Measurements from ENCODE around the gene HP1BP3. TPM values are rescaled to one million over a fixed set of nuclear protein-coding genes. Genes with fewer than 3 reads are reported as not detected.

Gene HP1BP3
- total and polyA plus RNA-seq, 4 donors, result 34.8 to 115 (median 72.7) TPM

DNA sequence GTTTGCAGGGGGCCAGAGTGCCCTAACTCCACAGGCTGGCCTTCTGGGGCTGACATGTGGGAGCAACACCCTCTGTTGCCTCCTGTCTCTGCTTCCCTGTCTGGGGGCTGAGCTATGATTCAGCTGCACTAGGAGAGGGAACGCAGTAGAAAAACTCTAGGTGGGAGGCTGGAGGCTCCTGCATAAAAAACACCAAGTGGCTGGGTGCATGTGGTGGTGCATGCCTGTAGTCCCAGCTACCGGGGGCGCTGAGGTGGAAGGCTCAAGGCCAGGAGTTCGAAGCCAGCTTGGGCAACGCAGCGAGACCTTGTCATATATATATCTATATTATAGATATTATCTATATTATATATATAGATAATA lies 74.9 kb downstream of the HP1BP3 start:
- WGBS, result 90% methylated on average over 6 of the region's 6 CpGs
- Histone ChIP-seq H3K27me3 (ENCODE audit: control insufficient read depth in 4 of 4, insufficient read depth in 4 of 4, low read length in 3 of 4) (no peaks in the 10 kb centered on the region), H3K9me3 (ENCODE audit: control insufficient read depth in 4 of 4, low read length in 3 of 4) (no peaks in the 10 kb centered on the region), H3K4me1 (ENCODE audit: control insufficient read depth in 4 of 4, insufficient read depth in 4 of 4, low read length in 3 of 4) (peaks cover 0 to 3% (median under 1%) of the 10 kb centered on the region in 4 donors), H3K36me3 (ENCODE audit: control insufficient read depth in 4 of 4, insufficient read depth in 3 of 4, low read depth in 1 of 4, low read length in 3 of 4) (no peaks in the 10 kb centered on the region), H3K4me3 (ENCODE audit: low read depth in 1 of 3, low read length in 3 of 3) (no peak overlapping the region), H3K9ac (ENCODE audit: low read depth in 1 of 2, low read length in 2 of 2) (no peak overlapping the region), H3K27ac (ENCODE audit: low read depth in 1 of 2, low read length in 2 of 2) (no peak overlapping the region)
- no peak for TF ChIP-seq HNF4G (IDR thresholded peaks at IDR 0.05)
- TF ChIP-seq RAD21 (IDR thresholded peaks at IDR 0.05), result no peak
- TF ChIP-seq, protein P1, sequence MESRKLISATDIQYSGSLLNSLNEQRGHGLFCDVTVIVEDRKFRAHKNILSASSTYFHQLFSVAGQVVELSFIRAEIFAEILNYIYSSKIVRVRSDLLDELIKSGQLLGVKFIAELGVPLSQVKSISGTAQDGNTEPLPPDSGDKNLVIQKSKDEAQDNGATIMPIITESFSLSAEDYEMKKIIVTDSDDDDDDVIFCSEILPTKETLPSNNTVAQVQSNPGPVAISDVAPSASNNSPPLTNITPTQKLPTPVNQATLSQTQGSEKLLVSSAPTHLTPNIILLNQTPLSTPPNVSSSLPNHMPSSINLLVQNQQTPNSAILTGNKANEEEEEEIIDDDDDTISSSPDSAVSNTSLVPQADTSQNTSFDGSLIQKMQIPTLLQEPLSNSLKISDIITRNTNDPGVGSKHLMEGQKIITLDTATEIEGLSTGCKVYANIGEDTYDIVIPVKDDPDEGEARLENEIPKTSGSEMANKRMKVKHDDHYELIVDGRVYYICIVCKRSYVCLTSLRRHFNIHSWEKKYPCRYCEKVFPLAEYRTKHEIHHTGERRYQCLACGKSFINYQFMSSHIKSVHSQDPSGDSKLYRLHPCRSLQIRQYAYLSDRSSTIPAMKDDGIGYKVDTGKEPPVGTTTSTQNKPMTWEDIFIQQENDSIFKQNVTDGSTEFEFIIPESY (IDR thresholded peaks at IDR 0.05), result no peak
- TF ChIP-seq HNF4A (conservative IDR thresholded peaks at IDR 0.05), result no peak
- TF ChIP-seq, protein P2, sequence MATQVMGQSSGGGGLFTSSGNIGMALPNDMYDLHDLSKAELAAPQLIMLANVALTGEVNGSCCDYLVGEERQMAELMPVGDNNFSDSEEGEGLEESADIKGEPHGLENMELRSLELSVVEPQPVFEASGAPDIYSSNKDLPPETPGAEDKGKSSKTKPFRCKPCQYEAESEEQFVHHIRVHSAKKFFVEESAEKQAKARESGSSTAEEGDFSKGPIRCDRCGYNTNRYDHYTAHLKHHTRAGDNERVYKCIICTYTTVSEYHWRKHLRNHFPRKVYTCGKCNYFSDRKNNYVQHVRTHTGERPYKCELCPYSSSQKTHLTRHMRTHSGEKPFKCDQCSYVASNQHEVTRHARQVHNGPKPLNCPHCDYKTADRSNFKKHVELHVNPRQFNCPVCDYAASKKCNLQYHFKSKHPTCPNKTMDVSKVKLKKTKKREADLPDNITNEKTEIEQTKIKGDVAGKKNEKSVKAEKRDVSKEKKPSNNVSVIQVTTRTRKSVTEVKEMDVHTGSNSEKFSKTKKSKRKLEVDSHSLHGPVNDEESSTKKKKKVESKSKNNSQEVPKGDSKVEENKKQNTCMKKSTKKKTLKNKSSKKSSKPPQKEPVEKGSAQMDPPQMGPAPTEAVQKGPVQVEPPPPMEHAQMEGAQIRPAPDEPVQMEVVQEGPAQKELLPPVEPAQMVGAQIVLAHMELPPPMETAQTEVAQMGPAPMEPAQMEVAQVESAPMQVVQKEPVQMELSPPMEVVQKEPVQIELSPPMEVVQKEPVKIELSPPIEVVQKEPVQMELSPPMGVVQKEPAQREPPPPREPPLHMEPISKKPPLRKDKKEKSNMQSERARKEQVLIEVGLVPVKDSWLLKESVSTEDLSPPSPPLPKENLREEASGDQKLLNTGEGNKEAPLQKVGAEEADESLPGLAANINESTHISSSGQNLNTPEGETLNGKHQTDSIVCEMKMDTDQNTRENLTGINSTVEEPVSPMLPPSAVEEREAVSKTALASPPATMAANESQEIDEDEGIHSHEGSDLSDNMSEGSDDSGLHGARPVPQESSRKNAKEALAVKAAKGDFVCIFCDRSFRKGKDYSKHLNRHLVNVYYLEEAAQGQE (IDR thresholded peaks at IDR 0.05), result no peak
- TF ChIP-seq, protein P3, sequence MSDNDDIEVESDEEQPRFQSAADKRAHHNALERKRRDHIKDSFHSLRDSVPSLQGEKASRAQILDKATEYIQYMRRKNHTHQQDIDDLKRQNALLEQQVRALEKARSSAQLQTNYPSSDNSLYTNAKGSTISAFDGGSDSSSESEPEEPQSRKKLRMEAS (IDR thresholded peaks at IDR 0.05), result no peak
- no peak for DNase-seq (ENCODE audit: low spot score)

DNA sequence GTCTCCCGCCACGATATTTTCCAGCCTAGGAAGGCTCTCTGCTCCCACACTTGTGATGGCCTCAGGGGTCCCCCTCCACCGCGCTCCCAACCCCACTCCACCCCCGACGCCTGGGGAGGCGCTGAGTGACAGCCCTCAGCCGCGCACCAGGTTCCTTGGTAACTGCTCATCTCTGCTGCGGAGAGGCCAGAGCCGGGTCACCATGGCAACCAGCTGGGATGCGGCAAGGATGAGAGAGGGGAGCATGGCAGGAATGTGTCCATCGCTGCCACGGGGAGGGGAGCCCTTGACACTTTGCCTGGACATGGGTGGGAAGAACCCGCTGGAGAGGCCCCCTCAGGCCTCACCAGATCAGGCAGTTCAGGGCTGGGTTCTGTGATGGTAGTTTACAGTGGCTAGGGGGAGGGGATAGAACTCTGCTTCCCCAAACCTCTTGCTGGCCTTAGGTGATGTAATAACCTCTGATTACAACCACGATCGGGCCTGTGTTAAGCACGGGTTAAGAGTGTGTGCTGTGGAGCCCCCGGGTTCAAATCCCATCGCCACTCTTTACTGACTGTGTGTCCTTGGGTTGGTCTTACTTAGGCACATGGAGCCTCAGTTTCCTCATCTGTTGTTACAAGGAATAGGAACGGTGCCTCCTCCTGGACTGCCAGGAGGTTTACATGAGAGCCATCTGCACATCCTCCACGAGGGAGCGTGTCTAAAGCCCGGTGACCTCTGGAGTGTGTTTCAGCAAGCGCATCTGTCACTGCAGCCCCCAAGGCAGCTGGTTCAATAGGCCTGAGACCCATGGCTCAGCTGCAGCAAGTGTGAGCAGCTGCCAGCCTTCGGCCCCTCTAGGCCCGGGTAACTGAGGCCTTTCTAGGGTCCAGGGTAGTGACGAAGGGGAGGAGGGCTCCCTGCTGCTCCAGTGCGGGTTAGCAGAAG lies 75.6 kb downstream of the HP1BP3 start:
- H3K36me3 ChIP-seq (ENCODE audit: control insufficient read depth in 4 of 4, insufficient read depth in 3 of 4, low read depth in 1 of 4, low read length in 3 of 4), result no peaks in the 10 kb centered on the region
- H3K9ac ChIP-seq (ENCODE audit: low read depth in 1 of 2, low read length in 2 of 2), result no peak overlapping the region
- no peaks in the 10 kb centered on the region for H3K9me3 ChIP-seq (ENCODE audit: control insufficient read depth in 4 of 4, low read length in 3 of 4)
- no peaks in the 10 kb centered on the region for H3K27me3 ChIP-seq (ENCODE audit: control insufficient read depth in 4 of 4, insufficient read depth in 4 of 4, low read length in 3 of 4)
- H3K4me1 ChIP-seq (ENCODE audit: control insufficient read depth in 4 of 4, insufficient read depth in 4 of 4, low read length in 3 of 4), result no peaks in the 10 kb centered on the region
- no peak for TF ChIP-seq SP1 (IDR thresholded peaks at IDR 0.05)
- TF ChIP-seq, protein P4, sequence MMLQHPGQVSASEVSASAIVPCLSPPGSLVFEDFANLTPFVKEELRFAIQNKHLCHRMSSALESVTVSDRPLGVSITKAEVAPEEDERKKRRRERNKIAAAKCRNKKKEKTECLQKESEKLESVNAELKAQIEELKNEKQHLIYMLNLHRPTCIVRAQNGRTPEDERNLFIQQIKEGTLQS (IDR thresholded peaks at IDR 0.05), result no peak
- no peak for TF ChIP-seq FOXA1 (IDR thresholded peaks at IDR 0.05)
- TF ChIP-seq, protein P1 (IDR thresholded peaks at IDR 0.05), result no peak
- TF ChIP-seq NR2F2 (IDR thresholded peaks at IDR 0.05), result no peak
- TF ChIP-seq GABPA (IDR thresholded peaks at IDR 0.05 in 1 of 2, conservative IDR thresholded peaks at IDR 0.05 in 1 of 2), result no peak
- TF ChIP-seq TAF1 (conservative IDR thresholded peaks at IDR 0.05), result no peak
- no peak for TF ChIP-seq HNF4G (IDR thresholded peaks at IDR 0.05)
- no peak for TF ChIP-seq RAD21 (IDR thresholded peaks at IDR 0.05)
- no peak for TF ChIP-seq HNF4A (conservative IDR thresholded peaks at IDR 0.05)
- no peak for TF ChIP-seq EGR1 (IDR thresholded peaks at IDR 0.05; ENCODE audit: low read depth in 2 of 2)
- TF ChIP-seq YY1 (IDR thresholded peaks at IDR 0.05), result no peak
- TF ChIP-seq, protein P2 (IDR thresholded peaks at IDR 0.05), result no peak
- TF ChIP-seq JUND (IDR thresholded peaks at IDR 0.05), result no peak
- TF ChIP-seq RXRA (IDR thresholded peaks at IDR 0.05), result no peak
- no peak overlapping the region for H3K4me3 ChIP-seq (ENCODE audit: low read depth in 1 of 3, low read length in 3 of 3)
- 91% methylated on average over 29 of the region's 29 CpGs for WGBS
- no peak for DNase-seq (ENCODE audit: low spot score)
- no peak overlapping the region for H3K27ac ChIP-seq (ENCODE audit: low read depth in 1 of 2, low read length in 2 of 2)
